GM04503 (cell line): Measurements from ENCODE around the gene KCNE2.
"Not testable (repeated sequence)": the region's sequence is repeated elsewhere in the genome, so short reads cannot be mapped to it uniquely, and the experiment has no call there.

Source experiments
- DNase-seq: peaks from one replicate; pipeline ENCODE4 v3.0.0-alpha.2; 2012; ENCODE audit warnings: low read depth

KCNE2 gene

DNA sequence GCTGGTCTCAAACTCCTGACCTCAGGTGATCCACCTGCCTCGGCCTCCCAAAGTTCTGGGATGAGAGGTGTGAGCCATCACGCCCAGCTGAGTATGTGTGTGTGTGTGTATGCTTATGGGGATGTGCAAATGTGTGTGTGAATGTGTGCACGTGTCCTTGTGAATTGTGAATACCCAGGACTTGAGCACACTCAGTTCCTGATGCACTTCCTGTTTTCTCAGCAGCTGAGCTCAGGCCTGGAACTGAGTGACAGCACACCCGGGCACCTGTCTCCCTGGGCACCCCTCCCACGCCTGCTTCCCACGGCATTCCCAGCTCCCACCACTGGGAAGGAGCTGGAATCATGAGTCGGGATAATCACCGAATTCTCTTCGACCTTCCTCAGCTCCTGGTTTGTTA is 43.5 kb downstream of the KCNE2 start:
- not testable (repeated sequence) for DNase-seq

GRCh38 chr21:34417448-34418077 is 53.8 kb downstream of the KCNE2 start:
- not testable (repeated sequence) for DNase-seq
